Tibial nerve (tissue), 4 donors: Measurements from ENCODE around the gene FOXD1. TPM values are rescaled to one million over a fixed set of nuclear protein-coding genes. Genes with fewer than 3 reads are reported as not detected.

Experiments used
- DNase-seq, 2 donors: peaks; one replicate each; pipeline ENCODE4 v3.0.0-alpha.2; 2019; ENCODE audit warnings: low spot score in 2 of 2
- H3K27ac ChIP-seq, 4 donors: fragments of 200-600 bp; sonication (generic) in 3 of 4; one replicate each; pipeline ENCODE4 v1.5.1; 2017 to 2019; ENCODE audit warnings: mild to moderate bottlenecking in 1 of 4
- H3K27me3 ChIP-seq, 2 donors: fragments of 200-600 bp; sonication (generic) in 1 of 2; one replicate each; pipeline versions ENCODE4 v1.5.1 to v1.6.0; 2017 to 2019
- H3K36me3 ChIP-seq, 3 donors: fragments of 200-600 bp; sonication (generic); one replicate each; pipeline ENCODE4 v1.5.1; 2018 to 2019
- H3K4me1 ChIP-seq, 4 donors: fragments of 200-600 bp; sonication (generic) in 3 of 4; one replicate each; pipeline ENCODE4 v1.5.1; 2017 to 2019
- H3K4me3 ChIP-seq, 4 donors: fragments of 200-600 bp; sonication (generic) in 3 of 4; one replicate each; pipeline ENCODE4 v1.5.1; 2017 to 2019; ENCODE audit warnings: mild to moderate bottlenecking in 1 of 4, moderate library complexity in 1 of 4
- H3K9me3 ChIP-seq, 4 donors: fragments of 200-600 bp; sonication (generic) in 3 of 4; one replicate each; pipeline ENCODE4 v1.5.1; 2017 to 2019
- CTCF ChIP-seq, 5 experiments: fragments of 200-600 bp in 3 of 5; fragments of 450-650 bp in 2 of 5; sonication (generic) in 3 of 5; IDR thresholded peaks; one replicate each; pipeline ENCODE4 v1.5.1; 2016 to 2019; ENCODE audit warnings: antibody characterized with exemption in 5 of 5, mild to moderate bottlenecking in 3 of 5, moderate library complexity in 2 of 5
- EP300 ChIP-seq, 2 donors: sonication (generic); formaldehyde crosslinking; IDR thresholded peaks; one replicate each; pipeline ENCODE4 v1.6.1; 2017; ENCODE audit warnings: antibody characterized with exemption in 2 of 2, mild to moderate bottlenecking in 1 of 2
- POLR2A ChIP-seq, 2 donors: fragments of 450-650 bp; IDR thresholded peaks; one replicate each; pipeline ENCODE4 v1.6.1; 2017; ENCODE audit warnings: antibody characterized with exemption in 2 of 2, mild to moderate bottlenecking in 2 of 2, moderate library complexity in 2 of 2
- WGBS, 2 donors: methylation state at CpG; one replicate each; pipeline ENCODE4 v1.1.5; 2018; 5-methylcytosine and 5-hydroxymethylcytosine counted together
- total RNA-seq, 4 donors: library from RNA; depleted of rRNA; stranded (reverse); fragments of >200 nt; gene quantifications; one replicate each; pipeline ENCODE4 v1.1.0, GENCODE V29; 2016

The FOXD1 gene
- total RNA-seq, 4 donors from 2014 or later: 33.9 to 79.3 (median 58.3) TPM

GRCh38 chr5:73442996-73443627 is 5.5 kb downstream of the FOXD1 start:
- 19 to 24% methylated on average over 4 of the region's 4 CpGs for WGBS, 2 donors
- H3K4me3 ChIP-seq: peak overlapping the region in 1 of 4 donors; percentile 65
- TF ChIP-seq CTCF (IDR thresholded peaks at IDR 0.05) (no peak), POLR2A (IDR thresholded peaks at IDR 0.05) (no peak)
- no peak for DNase-seq
- peaks cover 0 to 89% of the 10 kb centered on the region in 2 donors for H3K27me3 ChIP-seq
- peaks cover 0 to 46% (median 3%) of the 10 kb centered on the region in 4 donors for H3K4me1 ChIP-seq
- H3K36me3 ChIP-seq: no peaks in the 10 kb centered on the region
- no peaks in the 10 kb centered on the region for H3K9me3 ChIP-seq
- H3K27ac ChIP-seq: peak overlapping the region in 3 of 4 donors; percentile 50 to 81 (median 75)

- Histone ChIP-seq H3K4me3 (peak overlapping the region in 1 of 4 donors; percentile 20), H3K27me3 (peaks cover 0 to 93% of the 10 kb centered on the region in 2 donors), H3K36me3 (no peaks in the 10 kb centered on the region), H3K27ac (peak overlapping the region in 3 of 4 donors; percentile 50 to 81 (median 75)), H3K4me1 (peaks cover 0 to 51% (median 9%) of the 10 kb centered on the region in 4 donors), H3K9me3 (no peaks in the 10 kb centered on the region)
- no peak for DNase-seq
- 21 to 39% methylated on average over 7 of the region's 7 CpGs for WGBS, 2 donors
- TF ChIP-seq POLR2A (IDR thresholded peaks at IDR 0.05): no peak
- no peak for TF ChIP-seq CTCF (IDR thresholded peaks at IDR 0.05)
- no peak for TF ChIP-seq EP300 (IDR thresholded peaks at IDR 0.05)
These were observed 6.3 kb downstream of the FOXD1 start for GRCh38 chr5:73442231-73442811.

GRCh38 chr5:73441378-73441777 is 7.2 kb downstream of the FOXD1 start:
- H3K4me3 ChIP-seq: no peak overlapping the region
- no peak for TF ChIP-seq CTCF (IDR thresholded peaks at IDR 0.05)
- TF ChIP-seq EP300 (IDR thresholded peaks at IDR 0.05): no peak
- TF ChIP-seq POLR2A (IDR thresholded peaks at IDR 0.05): no peak
- H3K27ac ChIP-seq: peak overlapping the region in 3 of 4 donors; percentile 50 to 81 (median 75)
- peaks cover 0 to 98% of the 10 kb centered on the region in 2 donors for H3K27me3 ChIP-seq
- H3K9me3 ChIP-seq: no peaks in the 10 kb centered on the region
- H3K36me3 ChIP-seq: no peaks in the 10 kb centered on the region
- peaks cover 0 to 56% (median 12%) of the 10 kb centered on the region in 4 donors for H3K4me1 ChIP-seq
- no peak for DNase-seq

- DNase-seq: no peak
- 30 to 45% methylated on average over 1 of the region's 1 CpG for WGBS, 2 donors
- H3K27ac ChIP-seq: peak overlapping the region in 2 of 4 donors; percentile 56 to 81
- no peak overlapping the region for H3K4me3 ChIP-seq
- peaks cover 0 to 61% (median 11%) of the 10 kb centered on the region in 4 donors for H3K4me1 ChIP-seq
- H3K27me3 ChIP-seq: peaks cover 0 to 98% of the 10 kb centered on the region in 2 donors
- no peaks in the 10 kb centered on the region for H3K9me3 ChIP-seq
- TF ChIP-seq POLR2A (IDR thresholded peaks at IDR 0.05): no peak
- no peak for TF ChIP-seq CTCF (IDR thresholded peaks at IDR 0.05)
- TF ChIP-seq EP300 (IDR thresholded peaks at IDR 0.05): no peak
- H3K36me3 ChIP-seq: no peaks in the 10 kb centered on the region
These were observed 8.3 kb downstream of the FOXD1 start for GRCh38 chr5:73440262-73440661.
